CD8-positive, alpha-beta memory T cell (primary cell): Measurements from ENCODE around the gene REEP6. TPM values are rescaled to one million over a fixed set of nuclear protein-coding genes. Genes with fewer than 3 reads are reported as not detected.
"Not testable (repeated sequence)": the region's sequence is repeated elsewhere in the genome, so short reads cannot be mapped to it uniquely, and the experiment has no call there.

Source experiments
- CTCF ChIA-PET: fragments of 350-600 bp; sonication (Branson Sonifier 250); formaldehyde crosslinking; loops from one replicate; lab custom pipeline; 2021; ENCODE audit warnings: antibody characterized with exemption; lab: Charles Lee
- POLR2A ChIA-PET: fragments of 350-600 bp; sonication (Branson Sonifier 250); formaldehyde crosslinking; loops from one replicate; lab custom pipeline; 2021; ENCODE audit warnings: antibody characterized with exemption; lab: Charles Lee
- DNase-seq, 5 donors: peaks; one replicate each; pipeline versions ENCODE4 v3.0.0 to v3.0.0-alpha.2; 2020 to 2022; ENCODE audit warnings: mixed read lengths in 1 of 5
- H3K27ac ChIP-seq: one replicate; pipeline ENCODE4 v1.7.0; 2013; ENCODE audit warnings: low read depth, mild to moderate bottlenecking, low read length, moderate library complexity
- H3K27me3 ChIP-seq: 2 replicates; pipeline ENCODE4 v1.7.0; 2013; ENCODE audit warnings: low read length, mild to moderate bottlenecking; ENCODE audit not compliant: insufficient read depth, poor library complexity, severe bottlenecking
- H3K36me3 ChIP-seq: 2 replicates; pipeline ENCODE4 v1.7.0; 2013; ENCODE audit warnings: mild to moderate bottlenecking, low read length, moderate library complexity; ENCODE audit not compliant: insufficient read depth
- H3K4me1 ChIP-seq: 2 replicates; pipeline ENCODE4 v1.7.0; 2013; ENCODE audit warnings: mild to moderate bottlenecking, low read length, moderate library complexity; ENCODE audit not compliant: insufficient read depth
- H3K4me3 ChIP-seq: 2 replicates; pipeline ENCODE4 v1.7.0; 2013; ENCODE audit warnings: mild to moderate bottlenecking, low read length
- H3K9me3 ChIP-seq: 2 replicates; pipeline ENCODE4 v1.7.0; 2013; ENCODE audit warnings: mild to moderate bottlenecking, low read length
- H3K27ac Mint-ChIP-seq, 8 donors: one replicate each; pipeline ENCODE4 v1.8.0; 2020 to 2021; ENCODE audit warnings: mixed read lengths in 8 of 8, mild to moderate bottlenecking in 6 of 8, inconsistent platforms in 3 of 8, moderate library complexity in 3 of 8
- H3K27me3 Mint-ChIP-seq, 2 donors: one replicate each; pipeline ENCODE4 v1.8.0; 2020 to 2021; ENCODE audit warnings: mixed read lengths in 2 of 2, mild to moderate bottlenecking in 1 of 2, moderate library complexity in 1 of 2
- H3K36me3 Mint-ChIP-seq, 3 donors: one replicate each; pipeline ENCODE4 v1.8.0; 2020 to 2021; ENCODE audit warnings: mixed read lengths in 3 of 3, inconsistent platforms in 1 of 3, mild to moderate bottlenecking in 1 of 3
- H3K4me1 Mint-ChIP-seq, 3 donors: one replicate each; pipeline ENCODE4 v1.8.0; 2020 to 2021; ENCODE audit warnings: mixed read lengths in 3 of 3, inconsistent platforms in 1 of 3, mild to moderate bottlenecking in 1 of 3
- H3K4me3 Mint-ChIP-seq, 7 donors: one replicate each; pipeline ENCODE4 v1.8.0; 2020 to 2021; ENCODE audit warnings: mixed read lengths in 7 of 7, mild to moderate bottlenecking in 6 of 7, moderate library complexity in 4 of 7, inconsistent platforms in 2 of 7
- H3K9me3 Mint-ChIP-seq, 5 donors: one replicate each; pipeline ENCODE4 v1.8.0; 2020 to 2022; ENCODE audit warnings: mixed read lengths in 5 of 5, mild to moderate bottlenecking in 3 of 5, moderate library complexity in 2 of 5, inconsistent platforms in 1 of 5
- polyA plus RNA-seq: library from polyadenylated mRNA; unstranded; fragments of 300-500 nt; fragmentation: Illumina TruSeq; gene quantifications from one replicate; pipeline ENCODE4 v1.2.3, GENCODE V29; 2021
- total RNA-seq, 2 experiments: library from RNA; stranded (reverse); gene quantifications; one replicate each; pipeline ENCODE4 v1.2.3, GENCODE V29; 2021

Gene REEP6
- total and polyA plus RNA-seq, 3 experiments from 2014 or later = 1.8 to 4.5 (median 2.0) TPM

DNA sequence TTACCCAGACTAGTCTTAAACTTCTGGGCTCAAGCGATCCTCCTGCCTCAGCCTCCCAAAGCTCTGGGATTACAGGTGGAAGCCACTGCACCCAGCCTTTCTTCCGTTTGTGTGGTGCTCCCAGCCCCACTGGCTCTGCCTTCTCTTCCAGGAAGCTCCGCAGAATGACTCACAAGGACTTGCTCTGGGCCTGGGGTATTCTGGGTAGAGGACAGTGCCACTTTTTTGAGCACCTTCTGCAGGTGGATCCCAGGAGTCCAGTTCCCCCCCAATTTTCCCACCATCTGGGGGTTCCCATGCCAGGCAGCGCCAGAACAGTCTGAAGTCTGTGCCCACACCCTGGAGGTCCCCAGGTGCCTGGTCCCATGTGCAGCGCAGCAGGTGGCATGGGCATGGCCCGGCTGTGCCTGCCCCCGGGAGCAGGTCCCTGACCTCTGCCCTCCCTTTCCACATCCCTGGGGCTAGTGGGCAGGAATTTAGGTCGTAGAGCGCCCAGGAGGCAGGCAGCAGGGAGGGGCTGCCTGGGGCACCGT lies 1.6 kb downstream of the REEP6 start:
- Mint-ChIP-seq H3K4me1 (peaks cover 7 to 18% (median 14%) of the 10 kb centered on the region in 3 donors), H3K36me3 (peaks cover 0 to 3% (median 0%) of the 10 kb centered on the region in 3 donors), H3K27me3 (peaks cover 0 to 6% of the 10 kb centered on the region in 2 donors), H3K9me3 (no peaks in the 10 kb centered on the region), H3K27ac (no peak overlapping the region), H3K4me3 (peak overlapping the region in 5 of 7 donors; percentile 72 to 85 (median 74))
- ChIA-PET POLR2A (no interaction called here), CTCF (no interaction called here)
- peak overlapping the region; percentile 59 for H3K27ac ChIP-seq
- DNase-seq = no peak
- H3K27me3 ChIP-seq = no peaks in the 10 kb centered on the region
- peaks cover 10% of the 10 kb centered on the region for H3K4me1 ChIP-seq
- no peaks in the 10 kb centered on the region for H3K36me3 ChIP-seq
- no peaks in the 10 kb centered on the region for H3K9me3 ChIP-seq
- H3K4me3 ChIP-seq = no peak overlapping the region

DNA sequence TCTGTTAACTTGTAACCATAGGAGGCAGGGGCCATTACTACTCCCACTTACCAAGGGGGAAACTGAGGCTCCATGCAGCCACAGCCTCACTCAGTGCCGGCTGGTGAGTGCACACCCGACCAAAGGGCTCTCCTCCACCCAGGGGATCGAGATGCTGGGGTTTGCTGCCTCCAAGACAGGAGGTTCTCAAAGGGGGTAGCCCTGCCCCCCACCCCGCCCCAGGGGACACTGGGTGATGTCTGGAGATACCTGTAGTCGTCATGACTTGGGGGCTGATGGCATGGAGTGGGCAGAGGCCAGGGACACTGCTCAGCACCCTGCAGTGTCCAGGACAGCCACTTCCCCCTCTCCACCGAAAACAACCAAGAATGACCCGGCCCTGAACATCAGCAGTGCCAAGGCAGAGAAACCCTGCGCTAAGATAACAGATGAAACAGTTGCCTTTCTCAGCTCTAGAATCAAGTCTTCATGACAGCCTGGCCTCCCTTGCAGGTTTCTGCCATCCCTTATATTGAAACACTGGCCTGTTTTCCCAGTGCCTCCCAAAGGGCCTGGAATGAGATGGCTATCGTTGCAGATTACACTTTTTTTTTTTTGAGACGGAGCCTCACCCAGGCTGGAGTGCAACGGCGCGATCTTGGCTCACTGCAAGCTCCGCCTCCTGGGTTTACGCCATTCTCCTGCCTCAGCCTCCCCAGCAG lies 3.3 kb downstream of the REEP6 start:
- CTCF ChIA-PET = interaction anchor here (0.9 kb wide), 1 partner anchor 49 kb away, joined by 5 read pairs; no protein-coding TSS in a partner anchor
- Histone ChIP-seq H3K9me3 (no peaks in the 10 kb centered on the region), H3K27ac (no peak overlapping the region), H3K4me3 (no peak overlapping the region), H3K36me3 (no peaks in the 10 kb centered on the region), H3K4me1 (peaks cover 8% of the 10 kb centered on the region), H3K27me3 (no peaks in the 10 kb centered on the region)
- Mint-ChIP-seq H3K4me3 (peak overlapping the region in 1 of 7 donors; percentile 19), H3K27ac (no peak overlapping the region), H3K9me3 (no peaks in the 10 kb centered on the region), H3K27me3 (peaks cover 0 to 6% of the 10 kb centered on the region in 2 donors), H3K4me1 (peaks cover 7 to 17% (median 13%) of the 10 kb centered on the region in 3 donors), H3K36me3 (peaks cover 0 to 3% (median 0%) of the 10 kb centered on the region in 3 donors)
- POLR2A ChIA-PET = no interaction called here
- DNase-seq = no peak

DNA sequence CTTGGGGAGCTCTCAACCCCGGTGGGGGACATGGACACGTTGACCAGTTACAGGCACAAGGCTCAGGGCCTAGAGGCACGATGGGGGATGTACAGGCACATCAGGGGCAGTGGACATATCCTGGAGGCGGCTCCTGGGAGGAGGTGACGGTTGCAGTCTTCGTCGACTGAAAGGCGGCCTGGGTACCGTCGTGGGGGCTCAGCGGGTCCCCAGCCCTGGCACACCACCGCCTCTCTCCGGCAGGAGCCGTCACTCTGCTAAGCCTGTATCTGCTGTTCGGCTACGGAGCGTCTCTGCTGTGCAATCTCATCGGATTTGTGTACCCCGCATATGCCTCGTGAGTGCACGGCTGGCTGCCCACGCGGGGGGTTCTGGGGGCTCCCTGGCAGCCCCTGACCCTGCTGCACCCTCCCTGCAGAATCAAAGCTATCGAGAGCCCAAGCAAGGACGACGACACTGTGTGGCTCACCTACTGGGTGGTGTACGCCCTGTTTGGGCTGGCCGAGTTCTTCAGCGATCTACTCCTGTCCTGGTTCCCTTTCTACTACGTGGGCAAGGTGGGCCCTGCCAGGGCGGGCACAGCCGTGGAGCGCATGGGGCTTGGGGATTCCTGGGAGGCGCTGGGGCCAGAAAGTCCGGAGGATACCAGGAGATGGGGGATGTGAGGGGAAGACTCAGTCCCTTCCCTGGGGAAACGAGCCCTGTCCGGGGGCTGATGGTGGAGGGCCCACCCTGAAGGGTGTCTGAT lies 4.2 kb downstream of the REEP6 start:
- Mint-ChIP-seq H3K4me3 (no peak overlapping the region), H3K27me3 (peaks cover 0 to 6% of the 10 kb centered on the region in 2 donors), H3K4me1 (peaks cover 7 to 11% (median 9%) of the 10 kb centered on the region in 3 donors), H3K9me3 (no peaks in the 10 kb centered on the region), H3K27ac (no peak overlapping the region), H3K36me3 (peaks cover 0 to 3% (median 0%) of the 10 kb centered on the region in 3 donors)
- no peak overlapping the region for H3K27ac ChIP-seq
- ChIA-PET POLR2A (no interaction called here), CTCF (no interaction called here)
- no peaks in the 10 kb centered on the region for H3K36me3 ChIP-seq
- H3K9me3 ChIP-seq = no peaks in the 10 kb centered on the region
- H3K4me3 ChIP-seq = no peak overlapping the region
- no peaks in the 10 kb centered on the region for H3K4me1 ChIP-seq
- no peak for DNase-seq
- no peaks in the 10 kb centered on the region for H3K27me3 ChIP-seq

DNA sequence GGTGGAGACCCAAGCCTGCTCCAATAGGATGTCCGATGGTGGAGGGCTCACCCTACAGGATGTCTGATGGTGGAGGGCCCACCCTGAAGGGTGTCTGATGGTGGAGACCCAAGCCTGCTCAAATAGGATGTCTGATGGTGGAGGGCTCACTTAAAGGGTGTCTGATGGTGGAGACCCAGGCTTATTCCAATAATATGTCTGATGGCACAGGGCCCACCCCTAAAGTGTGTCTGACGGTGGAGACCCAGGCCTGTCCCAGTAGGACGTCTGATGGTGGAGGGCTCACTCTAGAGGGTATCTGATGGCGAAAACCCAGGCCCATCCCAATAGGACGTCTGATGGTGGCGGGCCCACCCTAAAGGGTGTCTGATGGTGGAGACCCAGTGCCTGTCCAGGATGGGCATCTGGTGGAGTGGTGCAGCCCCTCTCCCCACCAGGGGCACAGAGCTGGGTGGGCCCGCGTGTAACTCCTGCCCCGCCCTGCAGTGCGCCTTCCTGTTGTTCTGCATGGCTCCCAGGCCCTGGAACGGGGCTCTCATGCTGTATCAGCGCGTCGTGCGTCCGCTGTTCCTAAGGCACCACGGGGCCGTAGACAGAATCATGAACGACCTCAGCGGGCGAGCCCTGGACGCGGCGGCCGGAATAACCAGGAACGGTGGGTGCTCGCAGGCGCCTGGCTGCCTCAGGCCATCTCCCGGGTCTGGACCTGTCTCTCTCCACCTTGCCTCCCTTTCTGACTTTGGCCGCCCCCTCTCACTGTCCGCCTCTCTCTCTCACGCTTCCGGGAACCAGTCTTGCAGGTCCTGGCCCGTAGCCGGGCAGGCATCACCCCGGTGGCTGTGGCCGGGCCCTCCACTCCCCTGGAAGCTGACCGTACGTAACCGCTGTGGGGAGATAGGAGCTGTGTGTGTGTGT lies 5.1 kb downstream of the REEP6 start:
- Mint-ChIP-seq H3K27ac (no peak overlapping the region), H3K36me3 (no peaks in the 10 kb centered on the region), H3K4me3 (no peak overlapping the region), H3K4me1 (peaks cover 3 to 6% (median 4%) of the 10 kb centered on the region in 3 donors), H3K9me3 (no peaks in the 10 kb centered on the region), H3K27me3 (peaks cover 1 to 6% of the 10 kb centered on the region in 2 donors)
- POLR2A ChIA-PET = no interaction called here
- H3K4me3 ChIP-seq = no peak overlapping the region
- CTCF ChIA-PET = no interaction called here
- H3K9me3 ChIP-seq = no peaks in the 10 kb centered on the region
- H3K36me3 ChIP-seq = no peaks in the 10 kb centered on the region
- H3K4me1 ChIP-seq = no peaks in the 10 kb centered on the region
- no peak for DNase-seq
- H3K27ac ChIP-seq = no peak overlapping the region
- no peaks in the 10 kb centered on the region for H3K27me3 ChIP-seq

DNA sequence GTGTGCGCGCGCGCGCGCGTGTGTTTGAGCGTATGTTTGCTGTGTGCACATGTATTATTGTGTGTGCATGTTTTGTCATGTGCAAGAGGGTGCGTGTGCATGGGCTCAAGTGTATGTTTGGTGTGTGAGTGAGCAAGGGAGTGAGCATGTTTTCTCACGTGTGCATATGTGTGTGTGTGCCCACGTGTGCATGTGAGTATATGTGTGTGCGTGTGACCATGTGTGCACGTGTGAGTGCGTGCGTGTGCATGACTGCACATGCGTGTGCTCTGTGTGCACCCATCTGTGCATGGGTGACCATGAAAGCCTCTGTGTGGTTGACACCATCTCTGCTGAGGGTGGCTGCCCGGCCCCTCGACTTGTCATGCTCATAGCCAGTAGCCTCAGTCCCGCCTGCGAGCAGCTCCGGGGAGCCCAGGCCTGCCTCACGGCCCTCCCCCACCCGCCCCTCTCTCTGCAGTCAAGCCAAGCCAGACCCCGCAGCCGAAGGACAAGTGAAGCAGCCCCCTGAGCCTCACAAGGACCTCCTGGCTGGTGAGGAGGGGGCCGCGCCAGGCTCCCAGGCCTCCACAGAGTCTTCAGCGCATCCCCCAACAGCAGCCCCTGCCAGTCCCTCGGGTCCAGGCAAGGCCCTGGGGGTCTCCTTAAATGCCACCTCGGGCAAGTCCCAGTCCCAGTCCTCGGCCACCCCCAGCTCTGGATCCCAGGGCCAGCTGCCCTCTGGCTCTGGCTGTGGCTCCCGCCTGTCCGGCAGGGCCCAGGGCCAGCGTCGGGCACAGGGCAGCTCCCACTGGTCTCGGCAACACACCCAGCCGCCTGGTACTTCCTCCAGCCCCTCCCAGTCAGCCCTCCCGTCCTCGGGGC lies 6.0 kb downstream of the REEP6 start:
- Mint-ChIP-seq H3K4me3 (peak overlapping the region in 1 of 7 donors; percentile 36), H3K4me1 (peaks cover 0 to 1% (median 0%) of the 10 kb centered on the region in 3 donors), H3K27ac (no peak overlapping the region), H3K9me3 (no peaks in the 10 kb centered on the region), H3K36me3 (no peaks in the 10 kb centered on the region), H3K27me3 (peaks cover 3 to 4% of the 10 kb centered on the region in 2 donors)
- H3K27ac ChIP-seq = no peak overlapping the region
- CTCF ChIA-PET = no interaction called here
- H3K36me3 ChIP-seq = no peaks in the 10 kb centered on the region
- H3K4me3 ChIP-seq = no peak overlapping the region
- no peaks in the 10 kb centered on the region for H3K4me1 ChIP-seq
- H3K27me3 ChIP-seq = no peaks in the 10 kb centered on the region
- DNase-seq = no peak
- no peaks in the 10 kb centered on the region for H3K9me3 ChIP-seq
- POLR2A ChIA-PET = no interaction called here

DNA sequence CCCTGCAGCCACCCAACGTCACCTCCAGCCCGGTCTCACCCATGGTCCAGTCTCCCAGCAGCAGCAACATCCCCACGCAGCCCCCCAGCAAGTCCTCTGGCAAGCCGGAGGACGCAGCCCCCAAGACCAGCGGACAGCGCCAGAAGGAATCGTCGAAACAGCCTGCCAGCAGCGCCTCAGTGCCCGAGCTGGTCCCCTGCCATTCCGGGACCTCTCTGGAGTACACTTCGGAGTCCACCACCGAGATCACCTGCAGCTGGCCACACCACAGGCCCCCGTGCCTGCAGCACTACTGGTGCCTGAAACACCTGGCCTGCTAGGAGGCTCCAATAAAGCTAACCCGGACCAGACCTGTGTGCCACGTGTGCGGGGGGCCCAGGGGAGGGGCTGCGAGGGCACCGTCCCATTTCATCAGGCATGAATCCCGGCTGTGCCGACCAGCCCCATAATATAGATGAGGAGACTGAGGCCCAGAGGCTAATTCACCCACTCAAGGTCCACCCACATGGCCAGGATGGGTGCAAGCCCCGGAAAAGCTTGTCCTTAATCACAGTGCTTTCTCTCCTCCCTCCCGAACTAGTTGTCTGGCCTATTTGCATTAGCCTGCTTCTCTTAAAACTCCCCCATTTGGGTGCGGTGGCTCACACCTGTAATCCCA lies 6.7 kb downstream of the REEP6 start:
- Mint-ChIP-seq H3K4me1 (peaks cover 0 to 2% (median 0%) of the 10 kb centered on the region in 3 donors), H3K27me3 (peaks cover 4 to 6% of the 10 kb centered on the region in 2 donors), H3K36me3 (no peaks in the 10 kb centered on the region), H3K9me3 (no peaks in the 10 kb centered on the region), H3K4me3 (no peak overlapping the region), H3K27ac (no peak overlapping the region)
- Histone ChIP-seq H3K27me3 (no peaks in the 10 kb centered on the region), H3K4me3 (no peak overlapping the region), H3K27ac (no peak overlapping the region), H3K4me1 (no peaks in the 10 kb centered on the region), H3K36me3 (no peaks in the 10 kb centered on the region), H3K9me3 (no peaks in the 10 kb centered on the region)
- CTCF ChIA-PET = no interaction called here
- POLR2A ChIA-PET = interaction anchor here (0.6 kb wide), 1 partner anchor 170 kb away, joined by 5 read pairs; no protein-coding TSS in a partner anchor
- no peak for DNase-seq

DNA sequence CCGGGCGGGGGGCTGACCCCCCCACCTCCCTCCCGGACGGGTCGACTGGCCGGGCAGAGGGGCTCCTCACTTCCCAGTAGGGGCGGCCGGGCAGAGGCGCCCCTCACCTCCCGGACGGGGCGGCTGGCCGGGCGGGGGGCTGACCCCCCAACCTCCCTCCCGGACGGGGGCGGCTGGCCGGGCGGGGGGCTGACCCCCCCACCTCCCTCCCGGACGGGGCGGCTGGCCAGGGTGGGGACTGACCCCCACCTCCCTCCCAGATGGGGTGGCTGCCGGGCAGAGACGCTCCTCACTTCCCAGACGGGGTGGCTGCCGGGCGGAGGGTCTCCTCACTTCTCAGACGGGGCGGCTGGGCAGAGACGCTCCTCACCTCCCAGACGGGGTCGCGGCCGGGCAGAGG lies 8.2 kb downstream of the REEP6 start:
- POLR2A ChIA-PET, H3K27me3 ChIP-seq, CTCF ChIA-PET, H3K4me3 Mint-ChIP-seq, DNase-seq, H3K9me3 Mint-ChIP-seq, H3K9me3 ChIP-seq, H3K36me3 Mint-ChIP-seq, H3K27ac Mint-ChIP-seq, H3K4me1 ChIP-seq, H3K4me1 Mint-ChIP-seq, H3K4me3 ChIP-seq, H3K27ac ChIP-seq, H3K36me3 ChIP-seq: not testable (repeated sequence)
- peaks cover 4 to 11% of the 10 kb centered on the region in 2 donors for H3K27me3 Mint-ChIP-seq
